OCI-LY7 (cell line): ENCODE results near the gene UCK2.

Source experiments
- EZH2phosphoT487 ChIP-seq: fragments of 200-600 bp; sonication (generic); IDR thresholded peaks from 2 replicates; pipeline ENCODE4 v1.6.1; 2018; ENCODE audit warnings: low read depth, borderline replicate concordance, mild to moderate bottlenecking, mixed run types, antibody characterized with exemption, low read length, moderate library complexity, mixed read lengths
- TF ChIP-seq, protein P1 (sequence below): fragments of 200-600 bp; sonication (generic); conservative IDR thresholded peaks from 2 replicates; pipeline ENCODE4 v1.5.1; 2014; ENCODE audit warnings: mild to moderate bottlenecking, antibody characterized with exemption, low read length, moderate library complexity, mixed read lengths

DNA sequence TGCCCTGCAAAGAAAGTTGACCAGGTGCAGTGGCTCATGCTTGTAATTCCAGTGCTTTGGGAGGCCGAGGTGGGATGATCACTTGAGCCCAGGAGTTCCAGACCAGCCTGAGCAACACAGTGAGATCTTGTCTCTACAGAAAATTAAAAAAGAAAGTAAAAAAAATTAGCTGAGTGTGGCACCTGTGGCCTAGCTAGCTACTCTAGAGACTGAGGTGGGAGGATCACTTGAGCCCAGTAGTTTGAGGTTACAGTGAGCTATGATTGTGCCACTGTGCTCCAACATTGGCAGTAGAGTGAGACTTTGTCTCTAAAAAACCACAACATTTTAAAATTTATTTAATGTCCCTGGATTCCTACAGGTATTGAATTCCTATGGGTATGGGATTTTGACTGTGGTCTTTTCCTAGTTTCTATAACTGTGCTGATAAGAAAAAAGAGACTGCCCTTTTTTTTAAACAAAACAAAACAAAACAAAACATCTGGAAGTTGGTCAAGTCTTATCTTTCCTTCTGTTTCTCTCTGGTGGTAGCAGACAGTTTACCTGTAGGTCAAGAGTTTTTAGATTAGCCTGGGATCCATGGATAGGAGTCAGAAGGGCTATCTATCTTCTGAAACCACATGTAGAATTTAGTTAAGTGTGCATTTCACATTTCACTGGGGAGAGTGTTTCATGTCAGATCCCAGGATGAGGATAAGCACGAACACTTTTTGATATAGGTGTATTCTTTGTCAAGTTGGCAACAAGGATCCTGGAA, 18.8 kb downstream of the UCK2 start:
- TF ChIP-seq, protein P1, sequence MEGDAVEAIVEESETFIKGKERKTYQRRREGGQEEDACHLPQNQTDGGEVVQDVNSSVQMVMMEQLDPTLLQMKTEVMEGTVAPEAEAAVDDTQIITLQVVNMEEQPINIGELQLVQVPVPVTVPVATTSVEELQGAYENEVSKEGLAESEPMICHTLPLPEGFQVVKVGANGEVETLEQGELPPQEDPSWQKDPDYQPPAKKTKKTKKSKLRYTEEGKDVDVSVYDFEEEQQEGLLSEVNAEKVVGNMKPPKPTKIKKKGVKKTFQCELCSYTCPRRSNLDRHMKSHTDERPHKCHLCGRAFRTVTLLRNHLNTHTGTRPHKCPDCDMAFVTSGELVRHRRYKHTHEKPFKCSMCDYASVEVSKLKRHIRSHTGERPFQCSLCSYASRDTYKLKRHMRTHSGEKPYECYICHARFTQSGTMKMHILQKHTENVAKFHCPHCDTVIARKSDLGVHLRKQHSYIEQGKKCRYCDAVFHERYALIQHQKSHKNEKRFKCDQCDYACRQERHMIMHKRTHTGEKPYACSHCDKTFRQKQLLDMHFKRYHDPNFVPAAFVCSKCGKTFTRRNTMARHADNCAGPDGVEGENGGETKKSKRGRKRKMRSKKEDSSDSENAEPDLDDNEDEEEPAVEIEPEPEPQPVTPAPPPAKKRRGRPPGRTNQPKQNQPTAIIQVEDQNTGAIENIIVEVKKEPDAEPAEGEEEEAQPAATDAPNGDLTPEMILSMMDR = no peak
- TF ChIP-seq EZH2phosphoT487 = no peak
